GM06990 (cell line): ENCODE measurements around the gene GAL3ST3.

Experiments used
- DNase-seq: peaks from one replicate; pipeline ENCODE4 v3.0.0-alpha.2; 2011; ENCODE audit not compliant: insufficient read length; ENCODE audit errors: extremely low read depth
- H3K27me3 ChIP-seq: replicated peaks from 2 replicates; pipeline ENCODE4 v1.6.0; 2011; ENCODE audit warnings: low read length; ENCODE audit not compliant: control insufficient read depth, insufficient read depth
- H3K36me3 ChIP-seq: 2 replicates; pipeline ENCODE4 v1.5.1; 2011; ENCODE audit warnings: low read length; ENCODE audit not compliant: control insufficient read depth, insufficient read depth
- H3K4me3 ChIP-seq: replicated peaks from 2 replicates; pipeline ENCODE4 v1.5.1; 2011; ENCODE audit warnings: low read depth, mild to moderate bottlenecking, control low read depth, low read length
- CTCF ChIP-seq: IDR thresholded peaks from 2 replicates; pipeline ENCODE4 v1.5.1; 2011; ENCODE audit warnings: low read length, control low read depth, mild to moderate bottlenecking, inconsistent platforms; ENCODE audit not compliant: insufficient read depth, poor library complexity, severe bottlenecking

GAL3ST3 gene

GRCh38 chr11:66007201-66007634 is 41.7 kb downstream of the GAL3ST3 start:
- no peaks in the 10 kb centered on the region; the same call in 1 of the 2 replicates for H3K27me3 ChIP-seq
- H3K36me3 ChIP-seq = peaks cover 7% of the 10 kb centered on the region
- no peak for TF ChIP-seq CTCF
- DNase-seq = no peak
- H3K4me3 ChIP-seq = no peak overlapping the region

GRCh38 chr11:66006891-66007176 is 42.1 kb downstream of the GAL3ST3 start:
- H3K36me3 ChIP-seq = peaks cover 7% of the 10 kb centered on the region
- no peak for DNase-seq
- TF ChIP-seq CTCF = no peak
- H3K4me3 ChIP-seq = no peak overlapping the region
- H3K27me3 ChIP-seq = no peaks in the 10 kb centered on the region; the same call in 1 of the 2 replicates

- H3K36me3 ChIP-seq = peaks cover 7% of the 10 kb centered on the region
- TF ChIP-seq CTCF = no peak
- no peak for DNase-seq
- H3K4me3 ChIP-seq = no peak overlapping the region
- H3K27me3 ChIP-seq = no peaks in the 10 kb centered on the region
Observed at GRCh38 chr11:66006134-66006890, 42.6 kb downstream of the GAL3ST3 start.

- Histone ChIP-seq H3K27me3 (no peaks in the 10 kb centered on the region), H3K36me3 (peaks cover 18% of the 10 kb centered on the region), H3K4me3 (no peak overlapping the region)
- no peak for DNase-seq
- no peak for TF ChIP-seq CTCF
Observed at GRCh38 chr11:66004186-66004585, 44.8 kb downstream of the GAL3ST3 start.

- peak overlapping the region; percentile 96 for H3K4me3 ChIP-seq
Observed at GRCh38 chr11:66003291-66003690, 45.7 kb downstream of the GAL3ST3 start.

More at GRCh38 chr11:66003291-66003690, 45.7 kb downstream of the GAL3ST3 start:
- no peak for DNase-seq
- peaks cover 24% of the 10 kb centered on the region for H3K36me3 ChIP-seq
- H3K27me3 ChIP-seq = no peaks in the 10 kb centered on the region
- TF ChIP-seq CTCF = no peak
